Measurements from ENCODE around the gene AGBL4. TPM values are rescaled to one million over a fixed set of nuclear protein-coding genes. Genes with fewer than 3 reads are reported as not detected.

Gene AGBL4
- total RNA-seq, 4 donors from 2014 or later, result 0.19 to 1.0 (median 1.0) TPM; not detected in 1

GRCh38 chr1:48679859-48680258, 1343.9 kb downstream of the AGBL4 start:
- Histone ChIP-seq H3K9me3 (no peaks in the 10 kb centered on the region), H3K27me3 (peaks cover 8% of the 10 kb centered on the region), H3K36me3 (no peaks in the 10 kb centered on the region), H3K4me1 (peaks cover 4% of the 10 kb centered on the region), H3K27ac (no peak overlapping the region), H3K4me3 (no peak overlapping the region)
- no peak for DNase-seq (ENCODE audit: low spot score in 2 of 2)
- TF ChIP-seq CTCF (IDR thresholded peaks at IDR 0.05) (no peak), POLR2AphosphoS5 (IDR thresholded peaks at IDR 0.05) (no peak), EP300 (IDR thresholded peaks at IDR 0.05) (no peak), POLR2A (IDR thresholded peaks at IDR 0.05) (no peak)
- 86% methylated on average over 6 of the region's 6 CpGs for WGBS

- no peaks in the 10 kb centered on the region for H3K36me3 ChIP-seq
- no peaks in the 10 kb centered on the region for H3K9me3 ChIP-seq
- WGBS, result 81% methylated on average over 3 of the region's 3 CpGs
- TF ChIP-seq POLR2AphosphoS5 (IDR thresholded peaks at IDR 0.05) (no peak), EP300 (IDR thresholded peaks at IDR 0.05) (no peak), CTCF (IDR thresholded peaks at IDR 0.05) (no peak)
- no peak overlapping the region for H3K27ac ChIP-seq
- H3K4me1 ChIP-seq, result peaks cover 4% of the 10 kb centered on the region
- DNase-seq (ENCODE audit: low spot score in 2 of 2), result no peak
- peaks cover 13% of the 10 kb centered on the region for H3K27me3 ChIP-seq
- H3K4me3 ChIP-seq, result no peak overlapping the region
These were observed 1344.8 kb downstream of the AGBL4 start for GRCh38 chr1:48678710-48679505.

- Histone ChIP-seq H3K9me3 (no peaks in the 10 kb centered on the region), H3K36me3 (no peaks in the 10 kb centered on the region), H3K4me1 (peaks cover 4% of the 10 kb centered on the region), H3K27ac (no peak overlapping the region), H3K27me3 (peaks cover 13% of the 10 kb centered on the region), H3K4me3 (no peak overlapping the region)
- peak; percentile 17 to 64 for TF ChIP-seq CTCF (IDR thresholded peaks at IDR 0.05)
- TF ChIP-seq POLR2AphosphoS5 (IDR thresholded peaks at IDR 0.05), result no peak
- 54% methylated on average over 22 of the region's 22 CpGs for WGBS
- no peak for DNase-seq (ENCODE audit: low spot score in 2 of 2)
These were observed 1346.2 kb downstream of the AGBL4 start for GRCh38 chr1:48677306-48678287.

GRCh38 chr1:48676822-48677221, 1346.9 kb downstream of the AGBL4 start:
- Histone ChIP-seq H3K36me3 (no peaks in the 10 kb centered on the region), H3K27me3 (peaks cover 13% of the 10 kb centered on the region), H3K4me1 (peaks cover 4% of the 10 kb centered on the region), H3K4me3 (no peak overlapping the region), H3K27ac (no peak overlapping the region), H3K9me3 (no peaks in the 10 kb centered on the region)
- 41% methylated on average over 2 of the region's 2 CpGs for WGBS
- no peak for DNase-seq (ENCODE audit: low spot score in 2 of 2)
- no peak for TF ChIP-seq POLR2A (IDR thresholded peaks at IDR 0.05)
- no peak for TF ChIP-seq CTCF (IDR thresholded peaks at IDR 0.05)
- TF ChIP-seq POLR2AphosphoS5 (IDR thresholded peaks at IDR 0.05), result no peak
- no peak for TF ChIP-seq EP300 (IDR thresholded peaks at IDR 0.05)

- H3K4me3 ChIP-seq, result no peak overlapping the region
- TF ChIP-seq POLR2AphosphoS5 (IDR thresholded peaks at IDR 0.05), result no peak
- TF ChIP-seq CTCF (IDR thresholded peaks at IDR 0.05), result no peak
- TF ChIP-seq EP300 (IDR thresholded peaks at IDR 0.05), result no peak
- TF ChIP-seq POLR2A (IDR thresholded peaks at IDR 0.05), result no peak
- H3K27ac ChIP-seq, result no peak overlapping the region
- DNase-seq (ENCODE audit: low spot score in 2 of 2), result no peak
- WGBS, result 87% methylated on average over 7 of the region's 7 CpGs
- no peaks in the 10 kb centered on the region for H3K9me3 ChIP-seq
- H3K36me3 ChIP-seq, result no peaks in the 10 kb centered on the region
- peaks cover 4% of the 10 kb centered on the region for H3K4me1 ChIP-seq
- peaks cover 13% of the 10 kb centered on the region for H3K27me3 ChIP-seq
These were observed 1347.4 kb downstream of the AGBL4 start for GRCh38 chr1:48676376-48676775.
